Measurements from ENCODE around the gene FOXJ3. TPM values are rescaled to one million over a fixed set of nuclear protein-coding genes. Genes with fewer than 3 reads are reported as not detected.
A peak's percentile ranks its signal among the peaks of the same experiment; 100 is the strongest.

Gene FOXJ3
- polyA plus RNA-seq, 6 donors from 2014 or later = 19.8 to 46.0 (median 36.4) TPM

- ATAC-seq (ENCODE audit: low read depth in 2 of 2) = no peak
- H3K36me3 Mint-ChIP-seq = no peaks in the 10 kb centered on the region
- peaks cover 0 to 10% (median 0%) of the 10 kb centered on the region in 3 donors for H3K27me3 Mint-ChIP-seq
- DNase-seq = no peak
- H3K27ac Mint-ChIP-seq = peak overlapping the region in 4 of 6 donors; percentile 23 to 92 (median 53)
- no peak overlapping the region for H3K4me3 Mint-ChIP-seq
- H3K4me1 Mint-ChIP-seq = peaks cover 0 to 6% (median 0%) of the 10 kb centered on the region in 3 donors
- no peaks in the 10 kb centered on the region for H3K9me3 Mint-ChIP-seq
Measured at GRCh38 chr1:42170779-42171621, 164.0 kb downstream of the FOXJ3 start.

- H3K27me3 Mint-ChIP-seq = peaks cover 0 to 10% (median 0%) of the 10 kb centered on the region in 3 donors
- H3K9me3 Mint-ChIP-seq = no peaks in the 10 kb centered on the region
- no peaks in the 10 kb centered on the region for H3K36me3 Mint-ChIP-seq
- no peak overlapping the region for H3K4me3 Mint-ChIP-seq
- no peak overlapping the region for H3K27ac Mint-ChIP-seq
- ATAC-seq (ENCODE audit: low read depth in 2 of 2) = no peak
- peaks cover 0 to 6% (median 0%) of the 10 kb centered on the region in 3 donors for H3K4me1 Mint-ChIP-seq
- DNase-seq = no peak
Measured at GRCh38 chr1:42168763-42169162, 166.3 kb downstream of the FOXJ3 start.

GRCh38 chr1:42168391-42168670, 166.7 kb downstream of the FOXJ3 start:
- Mint-ChIP-seq H3K9me3 (no peaks in the 10 kb centered on the region), H3K27me3 (peaks cover 0 to 10% (median 4%) of the 10 kb centered on the region in 3 donors), H3K36me3 (no peaks in the 10 kb centered on the region), H3K4me1 (peaks cover 0 to 6% (median 0%) of the 10 kb centered on the region in 3 donors), H3K27ac (no peak overlapping the region), H3K4me3 (no peak overlapping the region)
- ATAC-seq (ENCODE audit: low read depth in 2 of 2) = no peak
- DNase-seq = no peak

GRCh38 chr1:42167611-42168390, 167.2 kb downstream of the FOXJ3 start:
- ATAC-seq (ENCODE audit: low read depth in 2 of 2) (no peak), DNase-seq (no peak)
- Mint-ChIP-seq H3K9me3 (no peaks in the 10 kb centered on the region), H3K4me3 (no peak overlapping the region), H3K27ac (no peak overlapping the region), H3K36me3 (no peaks in the 10 kb centered on the region), H3K27me3 (peaks cover 0 to 10% (median 9%) of the 10 kb centered on the region in 3 donors), H3K4me1 (peaks cover 0 to 6% (median 0%) of the 10 kb centered on the region in 3 donors)

- Mint-ChIP-seq H3K27ac (peak overlapping the region in 1 of 6 donors; percentile 84), H3K36me3 (peaks cover 0 to 6% of the 10 kb centered on the region in 2 donors), H3K4me1 (peaks cover 0 to 6% (median 0%) of the 10 kb centered on the region in 3 donors), H3K27me3 (peaks cover 1 to 29% (median 19%) of the 10 kb centered on the region in 3 donors), H3K9me3 (peaks cover 0 to 12% (median 8%) of the 10 kb centered on the region in 7 donors), H3K4me3 (no peak overlapping the region)
- ATAC-seq (ENCODE audit: low read depth in 2 of 2) = no peak
- no peak for DNase-seq
Measured at GRCh38 chr1:42165511-42166210, 169.4 kb downstream of the FOXJ3 start.

- no peak for ATAC-seq (ENCODE audit: low read depth in 2 of 2)
- H3K4me3 Mint-ChIP-seq = no peak within 1 kb of the TSS
- peaks cover 0 to 16% (median 11%) of the 10 kb centered on the region in 7 donors for H3K9me3 Mint-ChIP-seq
- peaks cover 3 to 29% (median 19%) of the 10 kb centered on the region in 3 donors for H3K27me3 Mint-ChIP-seq
- H3K36me3 Mint-ChIP-seq = peaks cover 0 to 6% of the 10 kb centered on the region in 2 donors
- peaks cover 0 to 6% (median 0%) of the 10 kb centered on the region in 3 donors for H3K4me1 Mint-ChIP-seq
- no peak for DNase-seq
- peak within 1 kb of the TSS in 1 of 6 donors; percentile 60 for H3K27ac Mint-ChIP-seq
Measured at GRCh38 chr1:42164551-42165420, 170.2 kb downstream of the FOXJ3 start, which contains the start of gene GUCA2A. TSS of gene GUCA2A (minus strand) at chr1:42164745. CDS start at chr1:42164712, 33 bp downstream.

GRCh38 chr1:42163536-42164503, 171.2 kb downstream of the FOXJ3 start:
- no peak for DNase-seq
- H3K9me3 Mint-ChIP-seq = peaks cover 0 to 16% (median 11%) of the 10 kb centered on the region in 7 donors
- no peak for ATAC-seq (ENCODE audit: low read depth in 2 of 2)

GRCh38 chr1:42163114-42163513, 171.9 kb downstream of the FOXJ3 start:
- Mint-ChIP-seq H3K4me3 (no peak overlapping the region), H3K36me3 (peaks cover 0 to 6% of the 10 kb centered on the region in 2 donors), H3K27me3 (peaks cover 8 to 29% (median 17%) of the 10 kb centered on the region in 3 donors), H3K27ac (no peak overlapping the region), H3K9me3 (peaks cover 0 to 16% (median 11%) of the 10 kb centered on the region in 7 donors), H3K4me1 (peaks cover 0 to 6% (median 0%) of the 10 kb centered on the region in 3 donors)
- ATAC-seq (ENCODE audit: low read depth in 2 of 2) (no peak), DNase-seq (no peak)

More at GRCh38 chr1:42163536-42164503, 171.2 kb downstream of the FOXJ3 start:
- Mint-ChIP-seq H3K4me1 (peaks cover 0 to 6% (median 0%) of the 10 kb centered on the region in 3 donors), H3K27ac (no peak overlapping the region), H3K36me3 (peaks cover 0 to 6% of the 10 kb centered on the region in 2 donors), H3K4me3 (no peak overlapping the region), H3K27me3 (peaks cover 8 to 29% (median 19%) of the 10 kb centered on the region in 3 donors)

GRCh38 chr1:42162181-42162580, 172.9 kb downstream of the FOXJ3 start:
- ATAC-seq (ENCODE audit: low read depth in 2 of 2) = no peak
- no peak for DNase-seq
- H3K27ac Mint-ChIP-seq = no peak overlapping the region
- H3K27me3 Mint-ChIP-seq = peaks cover 8 to 29% (median 9%) of the 10 kb centered on the region in 3 donors
- peaks cover 0 to 6% of the 10 kb centered on the region in 2 donors for H3K36me3 Mint-ChIP-seq
- no peak overlapping the region for H3K4me3 Mint-ChIP-seq
- peaks cover 0 to 6% (median 0%) of the 10 kb centered on the region in 3 donors for H3K4me1 Mint-ChIP-seq
- H3K9me3 Mint-ChIP-seq = peaks cover 0 to 16% (median 11%) of the 10 kb centered on the region in 7 donors

GRCh38 chr1:42158189-42158588, 176.8 kb downstream of the FOXJ3 start:
- Mint-ChIP-seq H3K27ac (no peak overlapping the region), H3K9me3 (peaks cover 0 to 16% (median 11%) of the 10 kb centered on the region in 7 donors), H3K4me1 (no peaks in the 10 kb centered on the region), H3K27me3 (peaks cover 8 to 30% (median 9%) of the 10 kb centered on the region in 3 donors), H3K4me3 (no peak overlapping the region), H3K36me3 (peaks cover 0 to 6% of the 10 kb centered on the region in 2 donors)
- no peak for ATAC-seq (ENCODE audit: low read depth in 2 of 2)
- no peak for DNase-seq

- Mint-ChIP-seq H3K36me3 (peaks cover 0 to 6% of the 10 kb centered on the region in 2 donors), H3K9me3 (peaks cover 0 to 16% (median 11%) of the 10 kb centered on the region in 7 donors), H3K4me1 (no peaks in the 10 kb centered on the region), H3K27me3 (peaks cover 8 to 24% (median 9%) of the 10 kb centered on the region in 3 donors), H3K4me3 (no peak overlapping the region), H3K27ac (peak overlapping the region in 2 of 6 donors; percentile 16 to 91)
- DNase-seq (no peak), ATAC-seq (ENCODE audit: low read depth in 2 of 2) (no peak)
Measured at GRCh38 chr1:42157667-42158066, 177.4 kb downstream of the FOXJ3 start.

All from naive B cell (primary cell).